Measurements from ENCODE around the gene RECQL.
A peak's percentile ranks its signal among the peaks of the same experiment; 100 is the strongest.

RECQL gene

GRCh38 chr12:21501258-21502163, at the start of gene RECQL, which contains the start of gene GOLT1B:
Gene RECQL (minus strand): TSS chr12:21501635. CDS start chr12:21499570, 2,065 bp downstream.
Gene GOLT1B (plus strand): TSS chr12:21501789. CDS start chr12:21501924, 135 bp downstream.
- DNase-seq: peak; percentile 99

GRCh38 chr12:21547437-21547836, 46.0 kb upstream of the RECQL start:
- no peak for DNase-seq

- DNase-seq: no peak
Observed at GRCh38 chr12:21546716-21547115, 45.3 kb upstream of the RECQL start.

- no peak for DNase-seq
Observed at GRCh38 chr12:21545557-21545956, 44.1 kb upstream of the RECQL start.

GRCh38 chr12:21543151-21543550, 41.7 kb upstream of the RECQL start:
- DNase-seq: no peak

GRCh38 chr12:21542403-21542802, 41.0 kb upstream of the RECQL start:
- no peak for DNase-seq

- no peak for DNase-seq
Observed at GRCh38 chr12:21541773-21542172, 40.3 kb upstream of the RECQL start.

- no peak for DNase-seq
Observed at GRCh38 chr12:21539797-21540196, 38.4 kb upstream of the RECQL start.

- no peak for DNase-seq
Observed at GRCh38 chr12:21538061-21538653, 36.7 kb upstream of the RECQL start.

- no peak for DNase-seq
Observed at GRCh38 chr12:21529456-21529855, 28.0 kb upstream of the RECQL start.

GRCh38 chr12:21528953-21529352, 27.5 kb upstream of the RECQL start:
- DNase-seq: no peak

- DNase-seq: peak; percentile 39
Observed at GRCh38 chr12:21527451-21528180, 26.2 kb upstream of the RECQL start.

GRCh38 chr12:21526721-21527345, 25.4 kb upstream of the RECQL start:
- DNase-seq: peak; percentile 21

GRCh38 chr12:21526053-21526452, 24.6 kb upstream of the RECQL start, which contains the start of gene SPX:
Gene SPX (plus strand): TSS chr12:21526296. CDS start chr12:21526473, 177 bp downstream.
- DNase-seq: no peak

- DNase-seq: no peak
Observed at GRCh38 chr12:21523148-21523547, 21.7 kb upstream of the RECQL start.

- no peak for DNase-seq
Observed at GRCh38 chr12:21521541-21521940, 20.1 kb upstream of the RECQL start.

- no peak for DNase-seq
Observed at GRCh38 chr12:21518451-21518850, 17.0 kb upstream of the RECQL start.

- no peak for DNase-seq
Observed at GRCh38 chr12:21516281-21516680, 14.8 kb upstream of the RECQL start.

- DNase-seq: no peak
Observed at GRCh38 chr12:21509768-21510167, 8.3 kb upstream of the RECQL start.

GRCh38 chr12:21507849-21508248, 6.4 kb upstream of the RECQL start:
- DNase-seq: no peak

- no peak for DNase-seq
Observed at GRCh38 chr12:21505888-21506287, 4.5 kb upstream of the RECQL start.

- no peak for DNase-seq
Observed at GRCh38 chr12:21502872-21503271, 1.4 kb upstream of the RECQL start.

- DNase-seq: peak; percentile 43
Observed at GRCh38 chr12:21502164-21502496, 695 bp upstream of the RECQL start.

Data from NCI-H1694 (cell line).